ENCODE data around the gene MEI4. TPM values are rescaled to one million over a fixed set of nuclear protein-coding genes. Genes with fewer than 3 reads are reported as not detected.

Gene MEI4
- total and polyA plus RNA-seq, 2 of the 8 experiments (the other 6 are each of a cell fraction or from before 2014, with no cell fraction given), result 0.05 to 0.24 TPM

DNA sequence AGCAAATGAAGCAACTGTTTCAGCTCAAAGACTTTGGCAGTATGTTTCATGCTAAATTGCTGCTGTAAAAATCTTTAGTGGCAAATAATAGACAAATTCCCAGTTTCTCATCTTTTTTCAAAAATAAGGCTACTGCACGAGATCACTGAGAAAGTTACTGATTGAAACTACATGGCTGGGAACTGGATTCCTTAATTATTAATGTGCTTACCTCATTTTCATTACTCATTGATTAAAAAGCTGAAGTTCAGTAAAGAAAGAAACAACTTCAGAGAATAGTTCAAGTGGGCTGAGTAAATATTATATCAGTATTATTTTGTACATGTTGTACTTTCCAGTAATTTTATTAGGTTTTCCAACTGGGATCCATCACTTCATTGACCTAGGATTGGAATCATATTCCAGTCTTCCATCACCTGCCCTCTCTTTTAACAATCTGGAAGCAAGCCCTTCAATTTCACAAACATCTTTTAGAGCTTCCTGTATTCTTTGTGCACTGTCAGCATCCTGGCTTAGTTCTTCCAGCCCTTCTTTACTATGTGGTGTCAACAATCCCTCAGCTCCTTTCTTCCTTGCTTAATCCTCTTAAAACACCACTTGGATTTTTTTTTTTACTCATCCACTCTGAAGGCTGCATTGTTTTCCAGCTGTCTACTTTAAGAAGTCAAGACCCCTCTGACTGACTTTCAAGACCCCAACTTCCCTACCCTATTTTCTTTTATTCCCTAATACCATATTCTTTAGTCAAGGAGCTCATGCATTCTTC lies 4.3 kb downstream of the MEI4 start (continued):
- TF ChIP-seq CHD7 (IDR thresholded peaks at IDR 0.05; ENCODE audit: insufficient replicate concordance, low read length), result no peak
- no peak for TF ChIP-seq TCF12 (IDR thresholded peaks at IDR 0.05; ENCODE audit: low read depth, low read length)
- no peak for TF ChIP-seq RFX5 (IDR thresholded peaks at IDR 0.05; ENCODE audit: borderline replicate concordance, low read depth, low read length)
- no peak for TF ChIP-seq ZNF274 (IDR thresholded peaks at IDR 0.05; ENCODE audit: borderline replicate concordance, extremely low read depth, low read length)
- no peak for TF ChIP-seq CBX8 (IDR thresholded peaks at IDR 0.05; ENCODE audit: borderline replicate concordance, low read depth, low read length)

Measured in H1 (cell line).